ENCODE results near the gene SPP2. TPM values are rescaled to one million over a fixed set of nuclear protein-coding genes. Genes with fewer than 3 reads are reported as not detected.

SPP2 gene
- total and polyA plus RNA-seq, 8 donors, result 0.73 TPM; not detected in 7

- TF ChIP-seq CTCF (IDR thresholded peaks at IDR 0.05) (no peak), EP300 (IDR thresholded peaks at IDR 0.05) (no peak), POLR2AphosphoS5 (IDR thresholded peaks at IDR 0.05) (no peak), POLR2A (IDR thresholded peaks at IDR 0.05) (no peak)
- Histone ChIP-seq H3K9me3 (no peaks in the 10 kb centered on the region), H3K27me3 (no peaks in the 10 kb centered on the region), H3K36me3 (no peaks in the 10 kb centered on the region), H3K4me1 (no peaks in the 10 kb centered on the region), H3K4me3 (no peak overlapping the region), H3K27ac (no peak overlapping the region)
- intact Hi-C loops (cut with DNase I; ENCODE audit: low total_unique reads), result no loop called here
- no peak for DNase-seq
Observed at GRCh38 chr2:234047361-234047760, 3.1 kb upstream of the SPP2 start.

GRCh38 chr2:234048049-234048448 lies 2.5 kb upstream of the SPP2 start:
- Histone ChIP-seq H3K9me3 (no peaks in the 10 kb centered on the region), H3K27ac (no peak overlapping the region), H3K4me3 (no peak overlapping the region), H3K27me3 (no peaks in the 10 kb centered on the region), H3K36me3 (no peaks in the 10 kb centered on the region), H3K4me1 (no peaks in the 10 kb centered on the region)
- 61 to 75% (median 62%) methylated on average over 4 of the region's 4 CpGs for WGBS, 5 donors
- intact Hi-C loops (cut with DNase I; ENCODE audit: low total_unique reads), result no loop called here
- no peak for TF ChIP-seq EP300 (IDR thresholded peaks at IDR 0.05)
- TF ChIP-seq POLR2AphosphoS5 (IDR thresholded peaks at IDR 0.05), result no peak
- no peak for TF ChIP-seq POLR2A (IDR thresholded peaks at IDR 0.05)
- no peak for TF ChIP-seq CTCF (IDR thresholded peaks at IDR 0.05)
- no peak for DNase-seq

GRCh38 chr2:234051374-234052070 lies 1.0 kb downstream of the SPP2 start:
- no peak for DNase-seq
- H3K27me3 ChIP-seq, result peaks cover 0 to 4% (median 0%) of the 10 kb centered on the region in 3 donors
- intact Hi-C loops (cut with DNase I; ENCODE audit: low total_unique reads), result no loop called here

GRCh38 chr2:234058881-234059280 lies 8.4 kb downstream of the SPP2 start:
- no peak overlapping the region for H3K4me3 ChIP-seq
- no peaks in the 10 kb centered on the region for H3K9me3 ChIP-seq
- no peak overlapping the region for H3K27ac ChIP-seq
- H3K36me3 ChIP-seq, result no peaks in the 10 kb centered on the region
- 85 to 95% (median 92%) methylated on average over 4 of the region's 4 CpGs for WGBS, 5 donors
- DNase-seq, result no peak
- H3K4me1 ChIP-seq, result no peaks in the 10 kb centered on the region
- intact Hi-C loops (cut with DNase I; ENCODE audit: low total_unique reads), result no loop called here
- TF ChIP-seq EP300 (IDR thresholded peaks at IDR 0.05), result no peak
- TF ChIP-seq CTCF (IDR thresholded peaks at IDR 0.05), result no peak
- no peak for TF ChIP-seq POLR2A (IDR thresholded peaks at IDR 0.05)
- no peak for TF ChIP-seq POLR2AphosphoS5 (IDR thresholded peaks at IDR 0.05)
- H3K27me3 ChIP-seq, result peaks cover 0 to 11% (median 0%) of the 10 kb centered on the region in 3 donors

More at GRCh38 chr2:234051374-234052070, 1.0 kb downstream of the SPP2 start:
- no peaks in the 10 kb centered on the region for H3K4me1 ChIP-seq
- no peak for TF ChIP-seq POLR2A (IDR thresholded peaks at IDR 0.05)
- TF ChIP-seq EP300 (IDR thresholded peaks at IDR 0.05), result no peak
- no peak for TF ChIP-seq CTCF (IDR thresholded peaks at IDR 0.05)
- no peak for TF ChIP-seq POLR2AphosphoS5 (IDR thresholded peaks at IDR 0.05)
- no peaks in the 10 kb centered on the region for H3K36me3 ChIP-seq
- 84 to 95% (median 94%) methylated on average over 4 of the region's 4 CpGs for WGBS, 5 donors
- no peaks in the 10 kb centered on the region for H3K9me3 ChIP-seq
- H3K27ac ChIP-seq, result no peak overlapping the region
- no peak overlapping the region for H3K4me3 ChIP-seq

Measured in stomach (tissue), 9 donors.